ENCODE results near the gene PDE4A. TPM values are rescaled to one million over a fixed set of nuclear protein-coding genes. Genes with fewer than 3 reads are reported as not detected.

The PDE4A gene
- total and polyA plus RNA-seq, 2 of the 13 experiments (the other 11 are each of a cell fraction or from before 2014, with no cell fraction given) = 1.1 to 4.1 TPM

DNA sequence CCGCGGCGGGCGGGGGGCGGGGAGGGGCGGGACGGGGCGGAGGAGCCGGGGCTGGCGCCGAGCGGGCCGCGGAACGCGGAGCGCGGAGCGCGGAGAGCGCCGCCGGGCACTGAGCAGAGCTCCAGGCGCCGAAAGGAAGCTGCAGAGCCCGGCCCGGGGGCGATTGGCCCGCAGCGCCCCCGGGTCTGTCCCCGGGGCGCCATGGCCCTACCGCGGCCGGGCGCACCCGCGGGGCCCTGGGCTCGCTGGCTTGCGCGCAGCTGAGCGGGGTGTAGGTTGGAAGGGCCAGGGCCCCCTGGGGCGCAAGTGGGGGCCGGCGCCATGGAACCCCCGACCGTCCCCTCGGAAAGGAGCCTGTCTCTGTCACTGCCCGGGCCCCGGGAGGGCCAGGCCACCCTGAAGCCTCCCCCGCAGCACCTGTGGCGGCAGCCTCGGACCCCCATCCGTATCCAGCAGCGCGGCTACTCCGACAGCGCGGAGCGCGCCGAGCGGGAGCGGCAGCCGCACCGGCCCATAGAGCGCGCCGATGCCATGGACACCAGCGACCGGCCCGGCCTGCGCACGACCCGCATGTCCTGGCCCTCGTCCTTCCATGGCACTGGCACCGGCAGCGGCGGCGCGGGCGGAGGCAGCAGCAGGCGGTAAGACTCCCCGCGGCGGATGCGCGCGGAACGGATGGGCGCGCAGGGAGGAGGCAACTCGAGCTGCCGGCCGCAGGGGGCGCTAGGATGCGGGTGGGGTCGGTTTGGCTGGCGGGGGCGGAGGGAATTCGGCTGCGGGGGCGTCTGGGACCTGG lies at the start of gene PDE4A (continued):
- TF ChIP-seq HDAC6 (IDR thresholded peaks at IDR 0.05; ENCODE audit: low read depth, low read length) (peak; percentile 82; the same call in 1 of the 2 replicates), ZNF652 (CRISPR knock-in tag; IDR thresholded peaks at IDR 0.05; ENCODE audit: borderline replicate concordance, low read depth) (no peak), HDAC2 (CRISPR knock-in tag; IDR thresholded peaks at IDR 0.05) (no peak), ZNF747 (CRISPR knock-in tag; IDR thresholded peaks at IDR 0.05; ENCODE audit: borderline replicate concordance) (no peak), PATZ1 (CRISPR knock-in tag; IDR thresholded peaks at IDR 0.05) (0 out of 2 replicates have a peak, but pooled peaks have one; percentile 49), SATB2 (CRISPR knock-in tag; IDR thresholded peaks at IDR 0.05) (no peak), HOXD1 (CRISPR knock-in tag; IDR thresholded peaks at IDR 0.05) (no peak), HMG20B (CRISPR knock-in tag; conservative IDR thresholded peaks at IDR 0.05) (no peak), ZNF281 (CRISPR knock-in tag; IDR thresholded peaks at IDR 0.05; ENCODE audit: borderline replicate concordance) (no peak), CAMTA2 (CRISPR knock-in tag; IDR thresholded peaks at IDR 0.05; ENCODE audit: borderline replicate concordance) (no peak)
- TF ChIP-seq, protein P1, sequence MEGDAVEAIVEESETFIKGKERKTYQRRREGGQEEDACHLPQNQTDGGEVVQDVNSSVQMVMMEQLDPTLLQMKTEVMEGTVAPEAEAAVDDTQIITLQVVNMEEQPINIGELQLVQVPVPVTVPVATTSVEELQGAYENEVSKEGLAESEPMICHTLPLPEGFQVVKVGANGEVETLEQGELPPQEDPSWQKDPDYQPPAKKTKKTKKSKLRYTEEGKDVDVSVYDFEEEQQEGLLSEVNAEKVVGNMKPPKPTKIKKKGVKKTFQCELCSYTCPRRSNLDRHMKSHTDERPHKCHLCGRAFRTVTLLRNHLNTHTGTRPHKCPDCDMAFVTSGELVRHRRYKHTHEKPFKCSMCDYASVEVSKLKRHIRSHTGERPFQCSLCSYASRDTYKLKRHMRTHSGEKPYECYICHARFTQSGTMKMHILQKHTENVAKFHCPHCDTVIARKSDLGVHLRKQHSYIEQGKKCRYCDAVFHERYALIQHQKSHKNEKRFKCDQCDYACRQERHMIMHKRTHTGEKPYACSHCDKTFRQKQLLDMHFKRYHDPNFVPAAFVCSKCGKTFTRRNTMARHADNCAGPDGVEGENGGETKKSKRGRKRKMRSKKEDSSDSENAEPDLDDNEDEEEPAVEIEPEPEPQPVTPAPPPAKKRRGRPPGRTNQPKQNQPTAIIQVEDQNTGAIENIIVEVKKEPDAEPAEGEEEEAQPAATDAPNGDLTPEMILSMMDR (CRISPR knock-in tag; IDR thresholded peaks at IDR 0.05) = peak; percentile 40; the same call in 1 of the 2 replicates
